ENCODE measurements around the gene CYP2C9.
"Not testable (repeated sequence)": the region's sequence is repeated elsewhere in the genome, so short reads cannot be mapped to it uniquely, and the experiment has no call there.

Gene CYP2C9

GRCh38 chr10:94938383-94938782 is at the start of gene CYP2C9:
TSS of gene CYP2C9 (plus strand) at chr10:94938658. CDS start at chr10:94938683, 25 bp downstream.
- in situ Hi-C loops (cut with MboI; ENCODE audit: low sequenced_read_pairs), result no loop called here

- in situ Hi-C loops (cut with MboI; ENCODE audit: low sequenced_read_pairs), result no loop called here
These were observed 49.3 kb upstream of the CYP2C9 start for GRCh38 chr10:94889123-94889522.

- in situ Hi-C loops (cut with MboI; ENCODE audit: low sequenced_read_pairs), result no loop called here
These were observed 48.0 kb upstream of the CYP2C9 start for GRCh38 chr10:94890264-94891022.

GRCh38 chr10:94898414-94898813 is 40.0 kb upstream of the CYP2C9 start:
- in situ Hi-C loops (cut with MboI; ENCODE audit: low sequenced_read_pairs), result not testable (repeated sequence)

GRCh38 chr10:94902080-94902479 is 36.4 kb upstream of the CYP2C9 start:
- in situ Hi-C loops (cut with MboI; ENCODE audit: low sequenced_read_pairs), result no loop called here

GRCh38 chr10:94902570-94902969 is 35.9 kb upstream of the CYP2C9 start:
- in situ Hi-C loops (cut with MboI; ENCODE audit: low sequenced_read_pairs), result no loop called here

- in situ Hi-C loops (cut with MboI; ENCODE audit: low sequenced_read_pairs), result not testable (repeated sequence)
These were observed 33.8 kb upstream of the CYP2C9 start for GRCh38 chr10:94904506-94905148.

- in situ Hi-C loops (cut with MboI; ENCODE audit: low sequenced_read_pairs), result no loop called here
These were observed 22.0 kb upstream of the CYP2C9 start for GRCh38 chr10:94916423-94916822.

GRCh38 chr10:94936721-94937120 is 1.7 kb upstream of the CYP2C9 start:
- in situ Hi-C loops (cut with MboI; ENCODE audit: low sequenced_read_pairs), result no loop called here

GRCh38 chr10:94943432-94944103 is 5.1 kb downstream of the CYP2C9 start:
- in situ Hi-C loops (cut with MboI; ENCODE audit: low sequenced_read_pairs), result not testable (repeated sequence)

- in situ Hi-C loops (cut with MboI; ENCODE audit: low sequenced_read_pairs), result not testable (repeated sequence)
These were observed 7.7 kb downstream of the CYP2C9 start for GRCh38 chr10:94946181-94946580.

- in situ Hi-C loops (cut with MboI; ENCODE audit: low sequenced_read_pairs), result no loop called here
These were observed 25.4 kb downstream of the CYP2C9 start for GRCh38 chr10:94963901-94964300.

GRCh38 chr10:94983555-94983954 is 45.1 kb downstream of the CYP2C9 start:
- in situ Hi-C loops (cut with MboI; ENCODE audit: low sequenced_read_pairs), result no loop called here

- in situ Hi-C loops (cut with MboI; ENCODE audit: low sequenced_read_pairs), result no loop called here
These were observed 50.7 kb downstream of the CYP2C9 start for GRCh38 chr10:94989192-94989591.

GRCh38 chr10:94991243-94991888 is 52.9 kb downstream of the CYP2C9 start:
- in situ Hi-C loops (cut with MboI; ENCODE audit: low sequenced_read_pairs), result no loop called here

GRCh38 chr10:94992811-94993210 is 54.4 kb downstream of the CYP2C9 start:
- in situ Hi-C loops (cut with MboI; ENCODE audit: low sequenced_read_pairs), result no loop called here

- in situ Hi-C loops (cut with MboI; ENCODE audit: low sequenced_read_pairs), result no loop called here
These were observed 59.3 kb downstream of the CYP2C9 start for GRCh38 chr10:94997741-94998174.

- in situ Hi-C loops (cut with MboI; ENCODE audit: low sequenced_read_pairs), result no loop called here
These were observed 88.0 kb downstream of the CYP2C9 start for GRCh38 chr10:95026461-95026860.

- in situ Hi-C loops (cut with MboI; ENCODE audit: low sequenced_read_pairs), result no loop called here
These were observed 93.2 kb downstream of the CYP2C9 start for GRCh38 chr10:95031656-95032055.

GRCh38 chr10:95034401-95034800 is 95.9 kb downstream of the CYP2C9 start:
- in situ Hi-C loops (cut with MboI; ENCODE audit: low sequenced_read_pairs), result no loop called here
